GM13977 (cell line): ENCODE results near the gene LTBP3.

Experiments used
- DNase-seq: peaks from one replicate; pipeline ENCODE4 v3.0.0; 2012; ENCODE audit warnings: low spot score
- CTCF ChIP-seq: IDR thresholded peaks from 2 replicates; pipeline ENCODE4 v1.5.1; 2012; ENCODE audit warnings: mild to moderate bottlenecking, control low read depth; ENCODE audit not compliant: insufficient read depth; ENCODE audit errors: extremely low read depth, missing control alignments
- in situ Hi-C: fragments of 300-500 bp; cut with MboI; formaldehyde crosslinking; loops from one replicate; pipeline ENCODE4 v1.12.0; 2022; ENCODE audit warnings: low sequenced_read_pairs, low pct_unique_long_range_greater_than_20kb, mixed read lengths, inconsistent platforms; ENCODE audit not compliant: unreplicated experiment

LTBP3 gene

GRCh38 chr11:65503949-65504673 is 54.0 kb downstream of the LTBP3 start:
- no peak for DNase-seq
- no peak for TF ChIP-seq CTCF
- in situ Hi-C loops, result loop anchor here (5.0 kb wide), 1 partner anchor 72 kb away; no protein-coding TSS in a partner anchor

DNA sequence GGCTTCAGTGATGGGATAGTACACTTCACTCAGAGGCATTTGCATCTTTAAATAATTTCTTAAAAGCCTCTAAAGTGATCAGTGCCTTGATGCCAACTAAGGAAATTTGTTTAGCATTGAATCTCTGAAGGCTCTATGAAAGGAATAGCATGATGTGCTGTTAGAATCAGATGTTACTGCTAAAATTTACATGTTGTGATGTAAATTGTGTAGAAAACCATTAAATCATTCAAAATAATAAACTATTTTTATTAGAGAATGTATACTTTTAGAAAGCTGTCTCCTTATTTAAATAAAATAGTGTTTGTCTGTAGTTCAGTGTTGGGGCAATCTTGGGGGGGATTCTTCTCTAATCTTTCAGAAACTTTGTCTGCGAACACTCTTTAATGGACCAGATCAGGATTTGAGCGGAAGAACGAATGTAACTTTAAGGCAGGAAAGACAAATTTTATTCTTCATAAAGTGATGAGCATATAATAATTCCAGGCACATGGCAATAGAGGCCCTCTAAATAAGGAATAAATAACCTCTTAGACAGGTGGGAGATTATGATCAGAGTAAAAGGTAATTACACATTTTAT is 54.7 kb downstream of the LTBP3 start:
- no peak for TF ChIP-seq CTCF
- DNase-seq, result no peak
- in situ Hi-C loops, result loop anchor here (5.0 kb wide), 1 partner anchor 71 kb away; no protein-coding TSS in a partner anchor

DNA sequence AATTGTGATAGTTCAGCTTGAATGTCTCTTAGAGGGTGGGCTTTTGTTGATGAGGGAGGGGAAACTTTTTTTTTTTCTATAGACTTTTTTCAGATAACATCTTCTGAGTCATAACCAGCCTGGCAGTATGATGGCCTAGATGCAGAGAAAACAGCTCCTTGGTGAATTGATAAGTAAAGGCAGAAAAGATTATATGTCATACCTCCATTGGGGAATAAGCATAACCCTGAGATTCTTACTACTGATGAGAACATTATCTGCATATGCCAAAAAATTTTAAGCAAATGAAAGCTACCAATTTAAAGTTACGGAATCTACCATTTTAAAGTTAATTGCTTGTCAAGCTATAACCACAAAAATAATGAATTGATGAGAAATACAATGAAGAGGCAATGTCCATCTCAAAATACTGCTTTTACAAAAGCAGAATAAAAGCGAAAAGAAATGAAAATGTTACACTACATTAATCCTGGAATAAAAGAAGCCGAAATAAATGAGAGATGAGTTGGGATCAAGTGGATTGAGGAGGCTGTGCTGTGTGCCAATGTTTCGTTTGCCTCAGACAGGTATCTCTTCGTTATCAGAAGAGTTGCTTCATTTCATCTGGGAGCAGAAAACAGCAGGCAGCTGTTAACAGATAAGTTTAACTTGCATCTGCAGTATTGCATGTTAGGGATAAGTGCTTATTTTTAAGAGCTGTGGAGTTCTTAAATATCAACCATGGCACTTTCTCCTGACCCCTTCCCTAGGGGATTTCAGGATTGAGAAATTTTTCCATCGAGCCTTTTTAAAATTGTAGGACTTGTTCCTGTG is 55.4 kb downstream of the LTBP3 start:
- in situ Hi-C loops, result loop anchor here (5.0 kb wide), 1 partner anchor 70 kb away; no protein-coding TSS in a partner anchor
- DNase-seq, result no peak
- no peak for TF ChIP-seq CTCF

GRCh38 chr11:65502274-65502554 is 55.9 kb downstream of the LTBP3 start:
- no peak for TF ChIP-seq CTCF
- in situ Hi-C loops, result loop anchor here (5.0 kb wide), 1 partner anchor 70 kb away; no protein-coding TSS in a partner anchor
- no peak for DNase-seq

- no peak for TF ChIP-seq CTCF
- no peak for DNase-seq
- in situ Hi-C loops, result loop anchor here (5.0 kb wide), 1 partner anchor 69 kb away; no protein-coding TSS in a partner anchor
These were observed 56.5 kb downstream of the LTBP3 start for GRCh38 chr11:65501472-65502273.

GRCh38 chr11:65501186-65501471 is 57.0 kb downstream of the LTBP3 start:
- no peak for TF ChIP-seq CTCF
- no peak for DNase-seq
- in situ Hi-C loops, result loop anchor here (5.0 kb wide), 1 partner anchor 69 kb away; no protein-coding TSS in a partner anchor
